ENCODE measurements around the gene BCL11B. TPM values are rescaled to one million over a fixed set of nuclear protein-coding genes. Genes with fewer than 3 reads are reported as not detected.
A peak's percentile ranks its signal among the peaks of the same experiment; 100 is the strongest.

BCL11B gene
- total and polyA plus RNA-seq, 10 of the 15 experiments (the other 5 are each of a cell fraction or from before 2014, with no cell fraction given) = 0.38 to 5.5 (median 1.3) TPM

DNA sequence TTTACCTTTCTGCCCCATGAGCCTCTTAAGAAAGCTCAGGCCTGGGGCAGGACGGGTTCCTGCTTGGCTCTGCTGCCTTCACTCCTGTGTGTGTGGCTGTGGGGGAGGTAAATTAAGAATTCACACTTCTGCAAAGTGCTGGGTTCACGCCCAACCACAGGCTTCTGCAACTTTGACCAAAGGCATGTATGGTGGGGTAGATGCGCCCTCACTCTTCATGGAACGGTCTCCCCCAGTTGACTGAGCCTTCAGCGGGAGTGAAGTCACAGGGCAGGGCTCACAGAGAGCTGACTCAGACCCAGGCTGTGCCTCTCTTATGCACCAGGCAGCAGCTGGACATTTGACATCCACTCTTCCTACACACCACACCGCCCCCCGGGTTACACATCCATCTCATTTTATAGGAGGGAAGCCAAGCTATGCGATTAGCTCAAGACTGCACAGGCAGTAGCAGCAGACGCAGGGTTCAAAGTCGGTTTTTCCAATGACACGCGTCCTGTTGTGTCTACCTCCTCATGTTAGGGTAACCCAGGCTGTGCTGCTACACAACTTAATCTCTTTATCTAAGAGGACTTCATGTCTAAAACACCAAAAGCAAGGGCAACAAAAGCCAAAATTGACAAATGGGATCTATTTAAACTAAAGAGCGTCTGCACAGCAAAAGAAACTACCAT lies 15.4 kb upstream of the BCL11B start (continued):
- peak; percentile 27; the same call in 1 of the 2 replicates for TF ChIP-seq BCL11A (IDR thresholded peaks at IDR 0.05; ENCODE audit: low read depth, low read length)
- no peak for TF ChIP-seq BCL3 (IDR thresholded peaks at IDR 0.05; ENCODE audit: borderline replicate concordance, insufficient read depth, low read depth, low read length, poor library complexity, severe bottlenecking)
- no peak for TF ChIP-seq ZNF274 (IDR thresholded peaks at IDR 0.05; ENCODE audit: insufficient read depth, insufficient read length)
- no peak for TF ChIP-seq ZSCAN29 (IDR thresholded peaks at IDR 0.05)
- TF ChIP-seq IKZF1 (conservative IDR thresholded peaks at IDR 0.05) = peak; percentile 61; the same call in 1 of the 2 replicates
- TF ChIP-seq NFYB (IDR thresholded peaks at IDR 0.05; ENCODE audit: insufficient read depth, low read depth, low read length) = no peak
- no peak for TF ChIP-seq NBN (IDR thresholded peaks at IDR 0.05)
- no peak for TF ChIP-seq TCF12 (IDR thresholded peaks at IDR 0.05; ENCODE audit: low read depth, low read length)
- peak; percentile 29; the same call in 1 of the 2 replicates for TF ChIP-seq ZNF217 (IDR thresholded peaks at IDR 0.05)
- 0 out of 2 replicates have a peak, but pooled peaks have one; percentile 11 for TF ChIP-seq NR2F1 (conservative IDR thresholded peaks at IDR 0.05)
- peak; percentile 25; the same call in 1 of the 2 replicates for TF ChIP-seq MLLT1 (IDR thresholded peaks at IDR 0.05)
- no peak for TF ChIP-seq PML (IDR thresholded peaks at IDR 0.05; ENCODE audit: low read length)
- TF ChIP-seq TARDBP (IDR thresholded peaks at IDR 0.05; ENCODE audit: borderline replicate concordance) = no peak
- no peak for TF ChIP-seq RELA (IDR thresholded peaks at IDR 0.05; ENCODE audit: borderline replicate concordance, partially characterized antibody)
- TF ChIP-seq ZNF24 (IDR thresholded peaks at IDR 0.05) = no peak
- TF ChIP-seq SREBF2 (IDR thresholded peaks at IDR 0.05; ENCODE audit: low read length) = no peak
